NCI-H187 treated with DMSO at 0.1 percent for 48 hours (cell line): ENCODE measurements around the gene FABP1.

ENCODE experiments used
- DNase-seq: peaks from one replicate; lab custom pipeline; 2025; lab: John Stamatoyannopoulos, UW

The FABP1 gene

DNA sequence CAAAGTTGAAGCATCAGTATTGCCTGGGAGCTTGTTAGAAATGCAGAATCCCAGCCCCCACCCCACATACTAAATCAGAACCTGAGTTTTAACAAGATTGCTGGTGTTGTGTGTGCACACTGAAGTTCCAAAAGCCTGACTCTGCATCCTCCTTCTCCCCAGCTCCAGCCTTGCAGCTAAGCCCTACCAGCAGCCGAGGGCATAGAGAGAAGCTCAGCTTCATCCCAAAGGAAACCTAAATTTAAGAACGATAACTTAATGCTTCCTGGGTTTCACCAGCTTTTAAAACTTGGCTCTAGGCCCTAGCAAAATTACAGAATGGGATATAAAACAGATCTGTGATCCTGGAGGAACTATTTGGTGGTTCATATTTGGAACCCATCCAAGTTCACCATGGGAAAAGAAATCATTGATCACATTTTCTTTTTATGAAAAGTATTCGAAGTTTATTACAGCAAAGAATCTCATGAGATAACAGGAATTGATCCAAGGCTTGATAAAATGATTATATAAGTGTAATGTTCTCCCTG, 49.2 kb downstream of the FABP1 start:
- DNase-seq: no peak

DNA sequence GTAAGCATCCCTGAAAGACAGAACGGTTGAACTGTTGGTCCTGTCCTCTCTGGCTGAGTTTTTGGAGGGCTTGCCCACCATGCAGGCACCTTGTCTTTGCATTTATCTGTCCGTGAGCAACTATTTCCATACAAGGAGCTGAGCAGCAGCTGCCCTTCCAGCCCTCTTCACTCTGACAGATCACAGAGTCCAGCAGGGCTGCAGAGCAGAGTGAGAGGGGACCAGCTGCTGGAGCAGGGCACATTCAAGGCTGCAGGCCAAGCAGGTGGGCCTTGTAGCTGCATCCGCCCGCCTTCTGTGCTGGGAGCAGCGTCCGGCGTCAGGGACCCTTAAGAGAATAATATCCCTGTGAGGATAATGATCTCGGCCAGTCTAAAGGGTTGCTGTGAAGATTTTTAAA, 50.8 kb downstream of the FABP1 start:
- no peak for DNase-seq

DNA sequence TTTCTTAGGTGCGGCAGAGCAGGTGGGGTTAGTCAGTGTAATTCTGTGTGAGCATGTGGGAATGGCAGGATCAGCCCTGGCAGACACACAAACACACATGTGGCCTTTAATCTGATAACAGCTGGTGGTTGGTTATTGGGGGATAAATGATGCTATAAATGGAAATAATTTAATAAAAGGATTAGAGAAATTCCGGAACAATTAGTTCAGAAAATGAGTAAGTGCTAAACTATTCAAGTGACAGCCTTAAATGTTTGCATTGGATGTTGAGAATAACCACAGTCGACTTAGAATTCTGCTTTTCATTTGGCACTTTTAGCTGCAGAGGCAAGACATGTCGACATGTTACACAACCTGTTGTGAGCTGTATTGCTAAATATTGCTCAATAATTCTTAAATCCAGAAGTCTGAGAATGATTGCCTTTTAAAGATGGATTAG, 53.0 kb downstream of the FABP1 start:
- no peak for DNase-seq

DNA sequence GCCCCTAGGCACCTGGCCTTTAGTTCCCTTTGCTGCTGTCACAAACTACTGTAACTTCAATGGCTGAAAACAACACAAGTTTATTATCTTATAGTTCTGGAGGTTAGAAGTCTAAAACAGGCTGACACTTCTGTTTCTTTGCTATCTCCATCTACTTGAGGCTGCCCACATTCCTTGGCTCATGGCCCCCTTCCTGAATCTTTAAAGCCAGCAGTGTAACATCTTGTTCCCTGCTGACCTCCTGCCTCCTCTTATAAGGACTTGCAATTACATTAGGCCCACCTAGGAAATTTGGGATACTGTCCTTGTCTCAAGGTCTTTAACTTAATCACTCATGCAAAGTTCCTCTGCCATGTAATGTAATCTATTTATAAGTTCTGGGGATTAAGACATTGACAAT, 53.7 kb downstream of the FABP1 start:
- no peak for DNase-seq
